Activated gamma-delta T cell treated with anti-CD3 and anti-CD28 coated beads, Interleukin-2, amount 50 U/mL, for 16 hours (primary cell): Measurements from ENCODE around the gene CRYZ.

Source experiments
- DNase-seq: peaks from one replicate; pipeline ENCODE4 v3.0.0-alpha.2; 2020; ENCODE audit warnings: low read depth

CRYZ gene

GRCh38 chr1:74731399-74732052 lies 1.3 kb downstream of the CRYZ start:
- no peak for DNase-seq

GRCh38 chr1:74729741-74730478 lies 2.9 kb downstream of the CRYZ start:
- DNase-seq, result no peak

- DNase-seq, result no peak
These were observed 4.1 kb downstream of the CRYZ start for GRCh38 chr1:74728736-74729135.

GRCh38 chr1:74726063-74726462 lies 6.8 kb downstream of the CRYZ start:
- no peak for DNase-seq

- no peak for DNase-seq
These were observed 15.2 kb downstream of the CRYZ start for GRCh38 chr1:74717626-74718025.

- DNase-seq, result no peak
These were observed 16.0 kb downstream of the CRYZ start for GRCh38 chr1:74716822-74717221.

- DNase-seq, result no peak
These were observed 17.0 kb downstream of the CRYZ start for GRCh38 chr1:74715806-74716205.

GRCh38 chr1:74715236-74715502 lies 17.7 kb downstream of the CRYZ start:
- DNase-seq, result no peak

GRCh38 chr1:74714429-74715235 lies 18.2 kb downstream of the CRYZ start:
- no peak for DNase-seq

GRCh38 chr1:74713849-74714248 lies 19.0 kb downstream of the CRYZ start:
- no peak for DNase-seq

GRCh38 chr1:74712881-74713280 lies 20.0 kb downstream of the CRYZ start:
- DNase-seq, result no peak

- no peak for DNase-seq
These were observed 29.3 kb downstream of the CRYZ start for GRCh38 chr1:74703386-74704182.

GRCh38 chr1:74699331-74699730 lies 33.5 kb downstream of the CRYZ start:
- no peak for DNase-seq

- no peak for DNase-seq
These were observed 35.0 kb downstream of the CRYZ start for GRCh38 chr1:74697832-74698231.

- DNase-seq, result no peak
These were observed 39.4 kb downstream of the CRYZ start for GRCh38 chr1:74693473-74693872.

GRCh38 chr1:74690909-74691308 lies 41.9 kb downstream of the CRYZ start:
- DNase-seq, result no peak

- DNase-seq, result no peak
These were observed 42.5 kb downstream of the CRYZ start for GRCh38 chr1:74690364-74690696.

- peak; percentile 2 for DNase-seq
These were observed 43.1 kb downstream of the CRYZ start for GRCh38 chr1:74689621-74690363.

GRCh38 chr1:74686928-74687327 lies 45.9 kb downstream of the CRYZ start:
- DNase-seq, result no peak

GRCh38 chr1:74684301-74684700 lies 48.5 kb downstream of the CRYZ start:
- no peak for DNase-seq

- DNase-seq, result no peak
These were observed 49.2 kb downstream of the CRYZ start for GRCh38 chr1:74683656-74684055.

GRCh38 chr1:74681851-74682250 lies 51.0 kb downstream of the CRYZ start:
- no peak for DNase-seq
